GM23338 (cell line): ENCODE measurements around the gene UGT1A4. TPM values are rescaled to one million over a fixed set of nuclear protein-coding genes. Genes with fewer than 3 reads are reported as not detected.

Experiments used
- ATAC-seq: fragments of 200-7000 bp; cut with Tn5 transposase; 3 replicates; pipeline ENCODE4 v1.9.1; 2020
- DNase-seq: peaks from one replicate; pipeline ENCODE4 v3.0.0-alpha.2; 2015; ENCODE audit warnings: low spot score
- H2AFZ ChIP-seq: fragments of 200-600 bp; sonication (generic); 2 replicates; pipeline ENCODE4 v1.8.0; 2016; ENCODE audit warnings: antibody characterized with exemption, mild to moderate bottlenecking, moderate library complexity
- H3F3A ChIP-seq: fragments of 200-600 bp; sonication (generic); replicated peaks from 2 replicates; pipeline ENCODE4 v1.8.0; 2017; ENCODE audit warnings: antibody characterized with exemption, mixed run types, low read depth
- H3K27ac ChIP-seq: fragments of 200-600 bp; sonication (generic); 2 replicates; pipeline ENCODE4 v1.6.1; 2016; ENCODE audit warnings: low read depth
- H3K27me3 ChIP-seq: fragments of 200-600 bp; sonication (generic); 2 replicates; pipeline ENCODE4 v1.8.0; 2016; ENCODE audit warnings: mild to moderate bottlenecking, mixed run types, moderate library complexity; ENCODE audit not compliant: insufficient read depth
- H3K36me3 ChIP-seq: fragments of 200-600 bp; sonication (generic); 2 replicates; pipeline ENCODE4 v1.8.0; 2016; ENCODE audit warnings: mild to moderate bottlenecking; ENCODE audit not compliant: insufficient read depth
- H3K4me1 ChIP-seq: fragments of 200-600 bp; sonication (generic); 2 replicates; pipeline ENCODE4 v1.8.0; 2016; ENCODE audit warnings: mild to moderate bottlenecking, moderate library complexity; ENCODE audit not compliant: insufficient read depth
- H3K4me2 ChIP-seq: fragments of 200-600 bp; sonication (generic); 2 replicates; pipeline ENCODE4 v1.7.1; 2017; ENCODE audit warnings: mixed run types
- H3K4me3 ChIP-seq: fragments of 200-600 bp; sonication (generic); 2 replicates; pipeline ENCODE4 v1.6.1; 2016; ENCODE audit warnings: mixed run types
- H3K79me2 ChIP-seq: fragments of 200-600 bp; sonication (generic); replicated peaks from 2 replicates; pipeline ENCODE4 v1.8.0; 2017; ENCODE audit warnings: mild to moderate bottlenecking; ENCODE audit not compliant: insufficient read depth
- H3K9me2 ChIP-seq: fragments of 200-600 bp; sonication (generic); 2 replicates; pipeline ENCODE4 v1.8.0; 2017; ENCODE audit not compliant: insufficient read depth
- H4K20me1 ChIP-seq: fragments of 200-600 bp; sonication (generic); replicated peaks from 2 replicates; pipeline ENCODE4 v1.8.0; 2017; ENCODE audit warnings: mild to moderate bottlenecking; ENCODE audit not compliant: insufficient read depth
- H3K27ac Mint-ChIP-seq: 2 replicates; pipeline ENCODE4 v1.8.0; 2020; ENCODE audit warnings: inconsistent platforms, mild to moderate bottlenecking, moderate library complexity, mixed read lengths
- H3K27me3 Mint-ChIP-seq: 3 replicates; pipeline ENCODE4 v1.8.0; 2022; ENCODE audit warnings: low read depth, mild to moderate bottlenecking, moderate library complexity, mixed read lengths, inconsistent platforms; ENCODE audit not compliant: insufficient read depth, poor library complexity
- H3K36me3 Mint-ChIP-seq: 3 replicates; pipeline ENCODE4 v1.8.0; 2021; ENCODE audit warnings: low read depth, mild to moderate bottlenecking, inconsistent platforms, moderate library complexity, mixed read lengths
- H3K4me1 Mint-ChIP-seq: 3 replicates; pipeline ENCODE4 v1.8.0; 2020; ENCODE audit warnings: mild to moderate bottlenecking, inconsistent platforms, mixed read lengths
- H3K4me3 Mint-ChIP-seq: 3 replicates; pipeline ENCODE4 v1.8.0; 2021; ENCODE audit warnings: moderate library complexity, mild to moderate bottlenecking, inconsistent platforms, mixed read lengths
- H3K9me3 Mint-ChIP-seq: 3 replicates; pipeline ENCODE4 v1.8.0; 2020; ENCODE audit warnings: moderate library complexity, mild to moderate bottlenecking, inconsistent platforms, mixed read lengths
- CREB1 ChIP-seq: fragments of 250-450 bp; sonication (Bioruptor Pico); IDR thresholded peaks from 2 replicates; pipeline ENCODE4 v1.5.0; 2020; ENCODE audit warnings: low read depth, mild to moderate bottlenecking, moderate library complexity
- CTCF ChIP-seq, 2 experiments: fragments of 200-600 bp in 1 of 2; sonication (generic) in 1 of 2; conservative IDR thresholded peaks; 2 replicates each; pipeline versions ENCODE4 v1.5.1 to v1.6.1; 2016 to 2017; ENCODE audit warnings: antibody characterized with exemption in 2 of 2, low read depth in 2 of 2, mild to moderate bottlenecking in 2 of 2, moderate library complexity in 1 of 2
- ETS1 ChIP-seq: IDR thresholded peaks from 2 replicates; pipeline ENCODE4 v1.6.1; 2016; ENCODE audit warnings: antibody characterized with exemption
- EZH2 ChIP-seq: fragments of 200-600 bp; sonication (generic); IDR thresholded peaks from one replicate; pipeline ENCODE4 v1.8.0; 2017; ENCODE audit warnings: antibody characterized with exemption, mild to moderate bottlenecking, low read depth; ENCODE audit not compliant: unreplicated experiment
- EZH2phosphoT487 ChIP-seq: fragments of 200-600 bp; sonication (generic); IDR thresholded peaks from one replicate; pipeline ENCODE4 v1.8.1; 2018; ENCODE audit warnings: antibody characterized with exemption; ENCODE audit not compliant: unreplicated experiment
- JUNB ChIP-seq: IDR thresholded peaks from one replicate; pipeline ENCODE4 v1.6.1; 2016; ENCODE audit warnings: antibody characterized with exemption; ENCODE audit not compliant: unreplicated experiment
- NANOG ChIP-seq: IDR thresholded peaks from 2 replicates; pipeline ENCODE4 v1.6.1; 2016; ENCODE audit warnings: antibody characterized with exemption, borderline replicate concordance
- POLR2AphosphoS5 ChIP-seq: IDR thresholded peaks from 2 replicates; pipeline ENCODE4 v1.6.1; 2016; ENCODE audit warnings: antibody characterized with exemption, low read depth
- REST ChIP-seq: IDR thresholded peaks from one replicate; pipeline ENCODE4 v1.6.1; 2018; ENCODE audit warnings: antibody characterized with exemption; ENCODE audit not compliant: unreplicated experiment
- STAT1 ChIP-seq: IDR thresholded peaks from one replicate; pipeline ENCODE4 v1.6.1; 2016; ENCODE audit warnings: antibody characterized with exemption; ENCODE audit not compliant: unreplicated experiment
- ZNF114 ChIP-seq: fragments of 250-450 bp; sonication (Bioruptor Pico); IDR thresholded peaks from 2 replicates; pipeline ENCODE4 v1.5.0; 2020; ENCODE audit warnings: mild to moderate bottlenecking, moderate library complexity
- ZNF331 ChIP-seq: fragments of 250-450 bp; sonication (Bioruptor Pico); IDR thresholded peaks from 2 replicates; pipeline ENCODE4 v1.5.0; 2020; ENCODE audit warnings: low read depth, mild to moderate bottlenecking, moderate library complexity
- ZNF462 ChIP-seq: fragments of 250-450 bp; sonication (Bioruptor Pico); IDR thresholded peaks from 2 replicates; pipeline ENCODE4 v1.5.0; 2020; ENCODE audit warnings: mild to moderate bottlenecking, moderate library complexity
- polyA plus RNA-seq: library from polyadenylated mRNA; unstranded; fragments of >200 nt; fragmentation: Nextera tagmentation; extraction: Ambion mirVana; gene quantifications from 2 replicates; pipeline ENCODE4 v1.2.1, GENCODE V29; 2016
- total RNA-seq: library from RNA; depleted of rRNA; stranded (reverse); fragments of >200 nt; shearing (Covaris generic); gene quantifications from 2 replicates; pipeline ENCODE4 v1.2.3, GENCODE V29; 2014

UGT1A4 gene
- total and polyA plus RNA-seq, 2 experiments from 2014 or later: not detected

GRCh38 chr2:233740870-233741269 lies 22.3 kb downstream of the UGT1A4 start:
- Histone ChIP-seq H4K20me1 (no peaks in the 10 kb centered on the region), H3K4me3 (no peak overlapping the region), H3K4me2 (no peak overlapping the region), H3F3A (no peaks in the 10 kb centered on the region), H3K36me3 (no peaks in the 10 kb centered on the region), H2AFZ (no peak overlapping the region), H3K27ac (no peak overlapping the region), H3K9me2 (peaks cover 4% of the 10 kb centered on the region; the same call in 1 of the 2 replicates), H3K4me1 (no peaks in the 10 kb centered on the region), H3K27me3 (no peaks in the 10 kb centered on the region), H3K79me2 (no peaks in the 10 kb centered on the region)
- H3K4me3 Mint-ChIP-seq: no peak overlapping the region
- H3K9me3 Mint-ChIP-seq: peaks cover 37% of the 10 kb centered on the region
- H3K4me1 Mint-ChIP-seq: no peaks in the 10 kb centered on the region
- no peak for TF ChIP-seq CTCF (conservative IDR thresholded peaks at IDR 0.05; ENCODE audit: low read depth in 2 of 2)
- no peak for TF ChIP-seq EZH2phosphoT487
- TF ChIP-seq ZNF462 (CRISPR knock-in tag): no peak
- no peak for TF ChIP-seq ETS1
- TF ChIP-seq POLR2AphosphoS5: no peak
- TF ChIP-seq NANOG: no peak
- TF ChIP-seq STAT1: no peak
- TF ChIP-seq CREB1 (CRISPR knock-in tag): no peak
- no peak for TF ChIP-seq EZH2
- TF ChIP-seq JUNB: no peak
- no peak for TF ChIP-seq ZNF114 (CRISPR knock-in tag)
- no peak for TF ChIP-seq REST
- TF ChIP-seq ZNF331 (CRISPR knock-in tag): no peak
- peaks cover 4% of the 10 kb centered on the region for H3K27me3 Mint-ChIP-seq
- peaks cover 6% of the 10 kb centered on the region; the same call in 1 of the 3 replicates for H3K36me3 Mint-ChIP-seq
- no peak for ATAC-seq
- no peak for DNase-seq
- no peak overlapping the region for H3K27ac Mint-ChIP-seq
